CD4-positive, alpha-beta T cell (primary cell): ENCODE results near the gene EPHB1. TPM values are rescaled to one million over a fixed set of nuclear protein-coding genes. Genes with fewer than 3 reads are reported as not detected.
"Not testable (repeated sequence)": the region's sequence is repeated elsewhere in the genome, so short reads cannot be mapped to it uniquely, and the experiment has no call there.

Experiments used
- ATAC-seq: fragments of 200-7000 bp; cut with Tn5 transposase; one replicate; pipeline ENCODE4 v1.10.0; 2022; ENCODE audit warnings: mild to moderate bottlenecking; ENCODE audit not compliant: poor library complexity
- CTCF ChIA-PET: fragments of 350-600 bp; sonication (Branson Sonifier 250); formaldehyde crosslinking; loops from one replicate; lab custom pipeline; 2021; ENCODE audit warnings: antibody characterized with exemption, inconsistent platforms; lab: Charles Lee
- POLR2A ChIA-PET: fragments of 350-600 bp; sonication (Branson Sonifier 250); formaldehyde crosslinking; loops from one replicate; lab custom pipeline; 2021; ENCODE audit warnings: antibody characterized with exemption, inconsistent platforms; lab: Charles Lee
- DNase-seq, 14 experiments: peaks; one replicate each; pipeline ENCODE4 v3.0.0-alpha.2; 2013 to 2020; ENCODE audit warnings: mixed read lengths in 2 of 14
- H3K27ac ChIP-seq, 2 donors: one replicate each; pipeline versions ENCODE4 v1.5.1 to v1.7.0; 2013; ENCODE audit warnings: low read length in 2 of 2, low read depth in 1 of 2, mild to moderate bottlenecking in 1 of 2
- H3K27me3 ChIP-seq, 2 experiments: 1 replicate in 1 of 2; 2 replicates in 1 of 2; pipeline versions ENCODE4 v1.6.1 to v1.7.0; 2013; ENCODE audit warnings: low read length in 2 of 2, control low read depth in 1 of 2, mild to moderate bottlenecking in 1 of 2, moderate library complexity in 1 of 2; ENCODE audit not compliant: insufficient read depth in 2 of 2, control insufficient read depth in 1 of 2
- H3K36me3 ChIP-seq: one replicate; pipeline ENCODE4 v1.6.1; 2013; ENCODE audit warnings: low read length, control low read depth; ENCODE audit not compliant: insufficient read depth
- H3K4me1 ChIP-seq: one replicate; pipeline ENCODE4 v1.6.1; 2013; ENCODE audit warnings: low read length, control low read depth; ENCODE audit not compliant: insufficient read depth
- H3K4me3 ChIP-seq: one replicate; pipeline ENCODE4 v1.5.1; 2013; ENCODE audit warnings: mild to moderate bottlenecking, low read length, moderate library complexity
- H3K9me3 ChIP-seq, 2 experiments: 1 replicate in 1 of 2; 2 replicates in 1 of 2; pipeline versions ENCODE4 v1.6.1 to v1.7.0; 2013; ENCODE audit warnings: low read length in 2 of 2, mild to moderate bottlenecking in 2 of 2, control low read depth in 1 of 2, moderate library complexity in 1 of 2; ENCODE audit not compliant: control insufficient read depth in 1 of 2, insufficient read depth in 1 of 2
- H3K27ac Mint-ChIP-seq: one replicate; pipeline ENCODE4 v1.8.0; 2020; ENCODE audit warnings: mixed read lengths
- H3K27me3 Mint-ChIP-seq: one replicate; pipeline ENCODE4 v1.8.0; 2021; ENCODE audit warnings: mixed read lengths
- H3K36me3 Mint-ChIP-seq: one replicate; pipeline ENCODE4 v1.8.0; 2021; ENCODE audit warnings: low read depth, mixed read lengths
- H3K4me1 Mint-ChIP-seq: one replicate; pipeline ENCODE4 v1.8.0; 2021; ENCODE audit warnings: low read depth, mixed read lengths
- H3K4me3 Mint-ChIP-seq: one replicate; pipeline ENCODE4 v1.8.0; 2020; ENCODE audit warnings: mild to moderate bottlenecking, mixed read lengths
- H3K9me3 Mint-ChIP-seq: one replicate; pipeline ENCODE4 v1.8.0; 2020; ENCODE audit warnings: mixed read lengths
- CTCF ChIP-seq: fragments of 200-600 bp; IDR thresholded peaks from one replicate; pipeline ENCODE4 v1.8.0; 2022; ENCODE audit warnings: antibody characterized with exemption, mild to moderate bottlenecking
- intact Hi-C, 2 experiments: fragments of 100-400 bp; cut with DNase I in 1 of 2; cut with micrococcal nuclease in 1 of 2; formaldehyde crosslinking; loops; one replicate each; pipeline versions ENCODE4 v1.15.1 to v1.9.0; 2023 to 2025; cut with DNase I, micrococcal nuclease
- total RNA-seq, 174 experiments: library from RNA in 2 of 174; stranded (reverse) in 2 of 174; gene quantifications; one replicate each; pipeline ENCODE4 v1.2.3 and lab custom pipeline; 2021 to 2026

EPHB1 gene
- total RNA-seq, 2 experiments from 2014 or later = 0.08 to 0.49 TPM

- no peaks in the 10 kb centered on the region for H3K4me1 ChIP-seq
- no peak for ATAC-seq
- H3K36me3 ChIP-seq = no peaks in the 10 kb centered on the region
- no peak for DNase-seq
- H3K36me3 Mint-ChIP-seq = no peaks in the 10 kb centered on the region
- H3K4me1 Mint-ChIP-seq = no peaks in the 10 kb centered on the region
- no peak overlapping the region for H3K27ac Mint-ChIP-seq
- H3K9me3 Mint-ChIP-seq = no peaks in the 10 kb centered on the region
- no peaks in the 10 kb centered on the region for H3K9me3 ChIP-seq
- no peak overlapping the region for H3K27ac ChIP-seq
- no peaks in the 10 kb centered on the region for H3K27me3 Mint-ChIP-seq
- H3K27me3 ChIP-seq = no peaks in the 10 kb centered on the region
- H3K4me3 ChIP-seq = no peak overlapping the region
- intact Hi-C loops = no loop called here
- no peak overlapping the region for H3K4me3 Mint-ChIP-seq
- no peak for TF ChIP-seq CTCF
- ChIA-PET POLR2A (no interaction called here), CTCF (no interaction called here)
These were observed 225.1 kb downstream of the EPHB1 start for GRCh38 chr3:135020181-135020580.

GRCh38 chr3:135023996-135024658 is 229.1 kb downstream of the EPHB1 start:
- no peak for TF ChIP-seq CTCF
- no peaks in the 10 kb centered on the region for H3K9me3 ChIP-seq
- H3K27me3 Mint-ChIP-seq = no peaks in the 10 kb centered on the region
- intact Hi-C loops = no loop called here
- no peaks in the 10 kb centered on the region for H3K36me3 Mint-ChIP-seq
- no peaks in the 10 kb centered on the region for H3K36me3 ChIP-seq
- DNase-seq (no peak), ATAC-seq (no peak)
- no peak overlapping the region for H3K27ac ChIP-seq
- H3K9me3 Mint-ChIP-seq = no peaks in the 10 kb centered on the region
- H3K4me1 ChIP-seq = no peaks in the 10 kb centered on the region
- no peaks in the 10 kb centered on the region for H3K4me1 Mint-ChIP-seq
- no peaks in the 10 kb centered on the region for H3K27me3 ChIP-seq
- no peak overlapping the region for H3K4me3 ChIP-seq
- H3K27ac Mint-ChIP-seq = no peak overlapping the region
- no peak overlapping the region for H3K4me3 Mint-ChIP-seq
- ChIA-PET POLR2A (no interaction called here), CTCF (no interaction called here)

GRCh38 chr3:135030768-135031615 is 235.9 kb downstream of the EPHB1 start:
- H3K27ac Mint-ChIP-seq, H3K4me1 ChIP-seq, CTCF ChIA-PET, POLR2A ChIA-PET, H3K36me3 ChIP-seq, H3K27ac ChIP-seq, H3K36me3 Mint-ChIP-seq, H3K4me3 Mint-ChIP-seq, DNase-seq, H3K4me3 ChIP-seq, H3K9me3 ChIP-seq, intact Hi-C loops, H3K9me3 Mint-ChIP-seq, H3K4me1 Mint-ChIP-seq, ATAC-seq: not testable (repeated sequence)
- H3K27me3 ChIP-seq = peaks cover 0 to 13% of the 10 kb centered on the region in 2 experiments
- peaks cover 29% of the 10 kb centered on the region for H3K27me3 Mint-ChIP-seq
